Transverse colon (tissue), 4 donors: ENCODE results near the gene SOHLH1. TPM values are rescaled to one million over a fixed set of nuclear protein-coding genes. Genes with fewer than 3 reads are reported as not detected.

Experiments
- DNase-seq: peaks from one replicate; pipeline ENCODE4 v3.0.0-alpha.2; 2019
- H3K27ac ChIP-seq, 4 donors: fragments of 200-600 bp; sonication (generic); 2 replicates each; pipeline ENCODE4 v1.5.1; 2016 to 2018; ENCODE audit warnings: inconsistent platforms in 4 of 4
- H3K27me3 ChIP-seq: fragments of 200-600 bp; sonication (generic); 2 replicates; pipeline ENCODE4 v1.5.1; 2017; ENCODE audit warnings: inconsistent platforms
- H3K36me3 ChIP-seq, 4 donors: fragments of 200-600 bp; sonication (generic); 2 replicates each; pipeline ENCODE4 v1.5.1; 2017 to 2019; ENCODE audit warnings: inconsistent platforms in 4 of 4
- H3K4me1 ChIP-seq, 4 donors: fragments of 200-600 bp; sonication (generic); 2 replicates each; pipeline ENCODE4 v1.5.1; 2017 to 2020; ENCODE audit warnings: inconsistent platforms in 4 of 4
- H3K4me3 ChIP-seq, 4 donors: fragments of 200-600 bp; sonication (generic); 1 replicate in 1 of 4; 2 replicates in 3 of 4; pipeline versions ENCODE4 v1.5.1 to v1.6.1; 2017 to 2019; ENCODE audit warnings: inconsistent platforms in 4 of 4
- H3K9me3 ChIP-seq, 2 donors: fragments of 200-600 bp; sonication (generic); 2 replicates each; pipeline ENCODE4 v1.5.1; 2017 to 2019; ENCODE audit warnings: inconsistent platforms in 2 of 2
- EP300 ChIP-seq: sonication (generic); formaldehyde crosslinking; IDR thresholded peaks from one replicate; pipeline ENCODE4 v1.6.1; 2017; ENCODE audit warnings: antibody characterized with exemption, low read depth
- POLR2A ChIP-seq: fragments of 450-650 bp; IDR thresholded peaks from one replicate; pipeline ENCODE4 v1.6.1; 2016; ENCODE audit warnings: antibody characterized with exemption, mild to moderate bottlenecking, moderate library complexity
- POLR2AphosphoS5 ChIP-seq, 3 donors: sonication (generic); formaldehyde crosslinking; IDR thresholded peaks; one replicate each; pipeline ENCODE4 v1.6.1; 2016; ENCODE audit warnings: antibody characterized with exemption in 3 of 3
- WGBS, 2 donors: methylation state at CpG; one replicate each; pipeline ENCODE4 v1.1.5; 2018; ENCODE audit warnings: low coverage in 1 of 2; 5-methylcytosine and 5-hydroxymethylcytosine counted together
- in situ Hi-C, 4 donors: fragments of 200-750 bp; cut with MboI; loops; one replicate each; pipeline versions ENCODE4 v1.15.0 to v1.15.1; 2017; ENCODE audit warnings: low sequenced_read_pairs in 3 of 4, low pct_ligation_motif_present in 1 of 4, low pct_unique_long_range_greater_than_20kb in 1 of 4
- intact Hi-C: fragments of 100-400 bp; cut with DNase I; formaldehyde crosslinking; loops from one replicate; pipeline ENCODE4 v1.15.1; 2023; ENCODE audit warnings: low total_unique reads
- total RNA-seq, 4 donors: library from RNA; depleted of rRNA; stranded (reverse); fragments of >200 nt; gene quantifications; one replicate each; pipeline ENCODE4 v1.1.0, GENCODE V29; 2016
- TF ChIP-seq, protein P1 (sequence below), 5 experiments: fragments of 200-600 bp in 3 of 5; fragments of 450-650 bp in 2 of 5; sonication (generic) in 3 of 5; IDR thresholded peaks; 1 replicate in 2 of 5; 2 replicates in 3 of 5; pipeline ENCODE4 v1.5.1; 2016 to 2017; ENCODE audit warnings: antibody characterized with exemption in 5 of 5, inconsistent platforms in 3 of 5, mild to moderate bottlenecking in 2 of 5, moderate library complexity in 1 of 5

SOHLH1 gene
- total RNA-seq, 4 donors from 2014 or later, result not detected

DNA sequence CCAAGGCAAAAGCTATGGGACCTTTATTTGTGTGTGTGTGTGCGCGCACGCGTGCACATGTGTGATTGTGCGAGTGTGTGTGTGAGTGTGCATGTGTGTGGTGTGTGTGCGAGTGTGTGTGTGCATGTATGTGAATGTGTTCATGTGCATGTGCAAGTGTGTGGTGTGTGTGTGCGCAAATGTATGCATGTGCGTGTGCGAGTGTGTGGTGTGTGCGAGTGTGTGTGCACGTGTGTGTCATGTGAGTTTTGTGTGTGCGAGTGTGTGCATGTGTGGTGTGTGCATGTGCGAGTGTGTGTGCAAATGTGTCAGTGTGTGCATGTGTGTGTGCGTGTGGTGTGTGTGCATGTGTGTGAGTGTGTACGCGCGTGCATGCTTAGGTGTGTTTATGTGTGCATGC, 48.9 kb downstream of the SOHLH1 start:
- Histone ChIP-seq H3K4me1 (no peaks in the 10 kb centered on the region), H3K27me3 (no peaks in the 10 kb centered on the region), H3K27ac (no peak overlapping the region), H3K9me3 (peaks cover 25% of the 10 kb centered on the region in 2 donors), H3K4me3 (no peak overlapping the region), H3K36me3 (no peaks in the 10 kb centered on the region)
- 90 to 93% methylated on average over 11 to 17 of the region's 17 CpGs for WGBS, 2 donors
- DNase-seq, result no peak
- in situ Hi-C loops (no loop called here), intact Hi-C loops (no loop called here)
- TF ChIP-seq POLR2A (no peak), EP300 (no peak), POLR2AphosphoS5 (IDR thresholded peaks at IDR 0.05) (no peak)
- TF ChIP-seq, protein P1, sequence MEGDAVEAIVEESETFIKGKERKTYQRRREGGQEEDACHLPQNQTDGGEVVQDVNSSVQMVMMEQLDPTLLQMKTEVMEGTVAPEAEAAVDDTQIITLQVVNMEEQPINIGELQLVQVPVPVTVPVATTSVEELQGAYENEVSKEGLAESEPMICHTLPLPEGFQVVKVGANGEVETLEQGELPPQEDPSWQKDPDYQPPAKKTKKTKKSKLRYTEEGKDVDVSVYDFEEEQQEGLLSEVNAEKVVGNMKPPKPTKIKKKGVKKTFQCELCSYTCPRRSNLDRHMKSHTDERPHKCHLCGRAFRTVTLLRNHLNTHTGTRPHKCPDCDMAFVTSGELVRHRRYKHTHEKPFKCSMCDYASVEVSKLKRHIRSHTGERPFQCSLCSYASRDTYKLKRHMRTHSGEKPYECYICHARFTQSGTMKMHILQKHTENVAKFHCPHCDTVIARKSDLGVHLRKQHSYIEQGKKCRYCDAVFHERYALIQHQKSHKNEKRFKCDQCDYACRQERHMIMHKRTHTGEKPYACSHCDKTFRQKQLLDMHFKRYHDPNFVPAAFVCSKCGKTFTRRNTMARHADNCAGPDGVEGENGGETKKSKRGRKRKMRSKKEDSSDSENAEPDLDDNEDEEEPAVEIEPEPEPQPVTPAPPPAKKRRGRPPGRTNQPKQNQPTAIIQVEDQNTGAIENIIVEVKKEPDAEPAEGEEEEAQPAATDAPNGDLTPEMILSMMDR (IDR thresholded peaks at IDR 0.05), result no peak

DNA sequence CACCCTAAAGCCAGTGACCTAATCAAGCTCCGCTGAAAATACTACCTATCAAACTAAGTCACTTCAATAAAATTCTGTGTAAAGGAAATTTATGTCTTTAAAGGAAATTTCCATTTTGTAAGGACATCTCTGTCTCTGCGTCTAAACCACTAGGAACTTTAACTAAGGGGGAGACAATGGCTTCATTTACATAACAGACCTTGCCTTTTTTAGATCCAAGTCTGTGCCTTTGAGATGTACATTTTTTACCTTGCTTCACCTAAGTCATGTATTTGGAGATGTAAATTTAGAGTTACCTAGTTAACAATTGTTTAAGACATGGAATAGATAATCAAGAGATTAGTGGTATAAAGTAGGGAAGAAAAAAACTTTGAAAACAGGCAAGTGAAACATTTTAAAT, 49.8 kb downstream of the SOHLH1 start:
- Histone ChIP-seq H3K36me3 (no peaks in the 10 kb centered on the region), H3K4me3 (no peak overlapping the region), H3K27me3 (no peaks in the 10 kb centered on the region), H3K4me1 (no peaks in the 10 kb centered on the region), H3K27ac (no peak overlapping the region), H3K9me3 (peaks cover 33 to 34% of the 10 kb centered on the region in 2 donors)
- no peak for DNase-seq
- TF ChIP-seq POLR2A (no peak), POLR2AphosphoS5 (IDR thresholded peaks at IDR 0.05) (no peak), EP300 (no peak)
- TF ChIP-seq, protein P1 (IDR thresholded peaks at IDR 0.05), result no peak
- intact Hi-C loops (no loop called here), in situ Hi-C loops (no loop called here)
- 51 to 78% methylated on average over 2 of the region's 2 CpGs for WGBS, 2 donors

DNA sequence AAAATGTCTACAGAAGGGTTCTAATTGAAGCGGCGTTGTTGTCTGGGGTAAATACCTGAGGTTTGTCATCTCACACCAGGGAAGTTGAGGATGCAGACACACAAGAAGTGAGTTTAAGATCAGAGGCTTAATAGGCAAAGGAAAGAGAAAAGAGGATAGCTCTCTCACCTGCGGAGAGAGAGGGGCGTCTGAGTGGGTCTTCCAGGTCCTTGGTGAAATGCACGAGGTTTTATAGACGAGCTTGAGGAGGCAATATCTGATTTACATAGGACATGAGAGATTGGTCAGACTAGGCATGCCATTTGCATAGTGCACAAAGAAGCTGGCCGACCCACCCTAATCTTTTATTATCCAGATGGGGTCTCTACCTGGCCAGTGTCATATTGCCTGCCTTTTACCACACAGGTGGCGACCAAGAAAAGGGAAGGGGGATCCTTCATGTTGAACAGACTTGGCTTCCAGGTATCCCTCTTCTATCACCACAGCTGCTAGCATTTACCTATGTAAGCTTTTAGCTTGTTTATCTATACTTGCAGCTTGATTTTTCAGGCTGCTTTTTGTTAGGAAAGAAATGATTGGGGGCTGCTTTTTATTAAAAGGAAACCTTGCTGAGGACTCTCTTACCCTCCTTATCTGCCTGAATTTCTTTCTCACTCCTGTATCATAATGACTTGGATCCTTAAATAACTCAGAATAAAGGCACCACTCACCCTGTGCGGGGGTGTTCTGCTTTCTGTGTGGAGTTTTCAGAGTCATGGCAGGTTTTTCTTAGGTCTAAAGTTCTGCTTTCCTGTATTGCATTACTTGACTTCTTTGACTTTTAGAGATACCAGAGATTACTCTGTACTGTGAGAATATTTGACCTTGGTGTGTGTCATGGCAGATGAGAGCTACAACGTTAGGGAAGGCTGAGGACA, 50.5 kb downstream of the SOHLH1 start:
- H3K4me3 ChIP-seq, result no peak overlapping the region
- H3K9me3 ChIP-seq, result peaks cover 37 to 39% of the 10 kb centered on the region in 2 donors
- intact Hi-C loops (no loop called here), in situ Hi-C loops (no loop called here)
- H3K27ac ChIP-seq, result no peak overlapping the region
- 77 to 80% methylated on average over 4 to 10 of the region's 10 CpGs for WGBS, 2 donors
- H3K4me1 ChIP-seq, result no peaks in the 10 kb centered on the region
- TF ChIP-seq EP300 (no peak), POLR2AphosphoS5 (IDR thresholded peaks at IDR 0.05) (no peak), POLR2A (no peak)
- TF ChIP-seq, protein P1 (IDR thresholded peaks at IDR 0.05), result no peak
- no peaks in the 10 kb centered on the region for H3K27me3 ChIP-seq
- DNase-seq, result no peak
- H3K36me3 ChIP-seq, result no peaks in the 10 kb centered on the region

DNA sequence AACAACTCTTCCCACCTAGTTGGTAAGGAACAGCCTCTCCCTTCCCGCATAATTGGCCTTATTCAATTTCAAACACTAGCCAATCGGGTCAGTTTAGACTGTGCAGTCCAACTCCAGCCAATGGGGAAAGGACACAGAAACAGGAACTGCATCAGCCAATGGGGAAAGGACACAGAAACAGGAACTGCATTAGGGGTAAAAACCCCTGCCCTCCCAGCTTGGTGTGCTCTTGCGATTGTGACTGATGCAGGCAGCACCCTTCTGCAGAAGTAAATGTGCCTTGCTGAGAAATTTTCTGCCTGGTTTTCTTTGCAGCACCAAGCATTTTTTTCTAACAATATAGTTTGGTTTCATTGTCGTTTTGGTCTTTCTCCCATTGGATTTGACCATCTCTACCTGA, 51.4 kb downstream of the SOHLH1 start:
- in situ Hi-C loops, result no loop called here
- Histone ChIP-seq H3K4me1 (no peaks in the 10 kb centered on the region), H3K9me3 (peaks cover 37 to 39% of the 10 kb centered on the region in 2 donors), H3K4me3 (no peak overlapping the region), H3K27me3 (no peaks in the 10 kb centered on the region), H3K36me3 (no peaks in the 10 kb centered on the region), H3K27ac (no peak overlapping the region)
- TF ChIP-seq POLR2A (no peak), EP300 (no peak), POLR2AphosphoS5 (IDR thresholded peaks at IDR 0.05) (no peak)
- TF ChIP-seq, protein P1 (IDR thresholded peaks at IDR 0.05), result no peak
- DNase-seq, result no peak
- intact Hi-C loops, result no loop called here
- 85 to 96% methylated on average over 3 to 4 of the region's 4 CpGs for WGBS, 2 donors
